Kidney glomerular epithelial cell (primary cell): ENCODE results near the gene CCR1.
"Not testable (repeated sequence)": the region's sequence is repeated elsewhere in the genome, so short reads cannot be mapped to it uniquely, and the experiment has no call there.

Experiments used
- DNase-seq: peaks from one replicate; lab custom pipeline; 2025; lab: John Stamatoyannopoulos, UW

The CCR1 gene

DNA sequence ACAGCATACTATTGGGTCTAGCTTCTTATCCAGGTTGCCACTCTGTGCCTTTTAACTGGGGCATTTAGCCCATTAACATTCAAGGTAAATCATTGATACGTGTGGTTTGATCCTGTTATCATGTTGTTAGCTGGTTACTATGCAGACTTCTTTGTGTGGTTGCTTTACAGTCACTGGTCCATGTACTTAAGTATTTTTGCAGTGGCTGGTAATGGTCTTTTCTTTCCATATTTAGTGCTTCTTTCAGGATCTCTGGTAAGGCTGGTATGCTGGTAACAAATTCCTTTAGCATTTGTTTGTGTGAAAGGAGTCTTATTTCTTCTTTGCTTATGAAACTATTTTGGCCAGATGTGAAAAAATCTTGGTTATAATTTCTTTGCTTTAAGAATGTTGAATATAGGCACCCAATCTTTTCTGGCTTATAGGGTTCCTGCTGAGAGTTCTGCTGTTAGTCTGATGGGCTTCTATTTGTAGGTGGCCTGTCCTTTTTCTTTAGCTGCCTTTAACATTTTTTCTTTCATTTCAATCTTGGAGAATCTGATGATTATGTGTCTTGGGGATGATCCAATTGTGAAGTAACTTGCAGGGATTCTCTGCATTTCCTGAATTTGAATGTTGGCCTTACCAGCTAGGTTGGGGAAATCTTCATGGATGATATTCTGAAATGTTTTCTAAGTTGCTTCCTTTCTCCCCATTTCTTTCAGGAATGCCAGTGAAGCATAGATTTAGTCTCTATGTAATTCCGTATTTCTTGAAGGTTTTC, 39.3 kb downstream of the CCR1 start:
- no peak for DNase-seq

DNA sequence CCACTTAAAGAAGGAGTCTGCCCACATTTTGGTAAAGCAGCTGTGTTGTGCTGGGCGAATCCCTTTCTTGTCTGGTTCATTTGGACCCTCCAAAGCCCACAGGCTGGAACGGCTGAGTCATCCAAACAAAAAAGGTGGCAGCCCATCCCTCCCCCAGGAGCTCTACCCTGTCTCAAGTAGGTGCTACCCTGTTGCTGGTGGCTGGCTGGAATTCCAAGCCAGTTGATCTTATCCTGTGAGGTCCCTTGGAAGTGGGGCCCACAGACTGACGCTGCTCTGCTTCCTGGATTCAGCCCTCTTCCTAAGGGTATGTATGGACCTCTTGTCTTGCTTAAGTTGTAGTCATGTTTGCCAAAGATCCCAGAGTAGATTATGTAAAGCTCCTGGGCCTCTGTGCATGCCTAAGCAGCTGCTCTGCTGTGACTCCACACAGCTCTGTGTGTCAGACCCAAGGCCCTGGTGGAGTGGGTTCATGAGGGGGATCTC, 44.5 kb downstream of the CCR1 start:
- DNase-seq = no peak

DNA sequence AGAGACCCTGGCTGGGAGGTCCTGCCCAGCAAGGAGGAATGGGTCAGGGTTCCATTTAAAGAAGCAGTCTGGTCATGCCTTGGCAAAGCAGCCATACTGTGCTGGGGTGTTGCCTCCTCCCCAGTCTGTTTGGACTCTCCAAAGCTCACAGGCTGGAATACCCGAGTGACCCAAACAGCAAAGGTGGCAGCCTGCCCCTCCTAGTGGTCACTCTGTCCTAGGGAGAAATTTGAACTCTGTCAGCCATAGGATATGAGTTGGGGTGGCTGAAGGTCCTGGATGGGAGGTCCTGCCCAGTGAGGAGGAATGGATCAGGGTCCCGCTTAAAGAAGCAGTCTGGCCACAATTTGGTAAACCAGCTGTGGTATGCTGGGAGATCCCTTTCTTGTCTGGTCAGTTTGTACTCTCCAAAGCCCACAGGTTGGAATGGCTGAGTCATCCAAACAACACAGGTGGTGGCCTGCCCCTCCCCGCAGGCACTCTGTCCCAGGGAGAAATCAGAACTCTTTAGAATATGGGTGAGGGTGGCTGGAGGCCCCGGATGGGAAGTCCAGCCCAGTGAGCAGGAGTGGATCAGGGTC, 45.0 kb downstream of the CCR1 start:
- DNase-seq = no peak

DNA sequence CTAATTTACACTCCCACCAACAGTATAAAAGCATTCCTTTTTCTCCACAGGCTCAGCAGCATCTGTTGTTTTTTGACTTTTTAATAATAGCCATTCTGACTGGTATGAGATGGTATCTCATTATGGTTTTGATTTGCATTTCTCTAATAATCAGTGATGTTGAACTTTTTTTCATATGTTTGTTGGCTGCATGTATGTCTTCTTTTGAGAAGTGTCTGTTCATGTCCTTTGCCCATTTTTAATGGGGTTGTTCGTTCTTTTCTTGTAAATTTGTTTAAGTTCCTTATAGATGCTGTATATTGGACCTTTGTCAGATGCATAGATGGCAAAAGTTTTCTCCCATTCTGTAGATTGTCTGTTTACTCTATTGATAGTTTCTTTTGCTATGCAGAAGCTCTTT, 50.4 kb downstream of the CCR1 start:
- not testable (repeated sequence) for DNase-seq

DNA sequence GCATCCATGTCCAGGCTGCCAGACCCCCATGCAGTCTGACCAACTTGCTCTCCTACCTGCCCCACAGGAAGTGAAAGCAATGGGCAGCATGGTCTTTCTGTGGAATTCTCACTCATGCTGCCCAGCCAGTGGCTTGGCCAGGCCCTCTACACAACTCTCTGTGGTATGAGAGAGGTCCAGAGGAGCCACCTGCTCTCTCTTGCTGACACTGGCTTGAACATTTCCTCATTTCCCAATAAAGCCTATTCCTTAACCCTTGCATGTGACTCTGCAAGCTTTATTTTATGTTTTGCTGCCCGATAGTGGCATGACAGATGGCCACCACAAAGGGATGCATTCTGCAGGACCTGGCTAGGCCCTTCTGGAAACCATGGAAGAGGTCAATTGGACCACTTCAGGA, 53.8 kb downstream of the CCR1 start:
- no peak for DNase-seq
